Stimulated activated naive CD4-positive, alpha-beta T cell (primary cell): ENCODE results near the gene SRBD1.
A peak's percentile ranks its signal among the peaks of the same experiment; 100 is the strongest.

Source experiments
- DNase-seq, 6 experiments: peaks; one replicate each; lab custom pipeline; 2025; lab: John Stamatoyannopoulos, UW

SRBD1 gene

DNA sequence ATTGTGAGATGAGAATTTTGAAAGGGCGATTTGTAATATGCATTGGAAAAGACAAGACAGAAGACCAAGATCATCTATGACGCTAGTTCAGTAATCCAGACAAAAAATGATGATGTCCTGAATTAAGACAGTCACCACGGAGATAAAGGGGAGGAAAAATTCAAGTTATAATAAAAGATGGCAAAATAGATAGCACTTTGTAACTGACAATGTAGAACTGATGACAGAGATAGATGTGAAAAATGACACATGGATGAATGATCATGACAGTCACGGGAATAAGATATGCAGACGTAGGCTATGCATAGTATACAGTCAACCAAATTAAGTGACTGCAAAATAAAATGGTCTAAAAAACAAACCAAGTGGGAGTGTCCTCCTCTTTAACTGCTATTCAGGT lies 59.2 kb downstream of the SRBD1 start:
- no peak for DNase-seq

DNA sequence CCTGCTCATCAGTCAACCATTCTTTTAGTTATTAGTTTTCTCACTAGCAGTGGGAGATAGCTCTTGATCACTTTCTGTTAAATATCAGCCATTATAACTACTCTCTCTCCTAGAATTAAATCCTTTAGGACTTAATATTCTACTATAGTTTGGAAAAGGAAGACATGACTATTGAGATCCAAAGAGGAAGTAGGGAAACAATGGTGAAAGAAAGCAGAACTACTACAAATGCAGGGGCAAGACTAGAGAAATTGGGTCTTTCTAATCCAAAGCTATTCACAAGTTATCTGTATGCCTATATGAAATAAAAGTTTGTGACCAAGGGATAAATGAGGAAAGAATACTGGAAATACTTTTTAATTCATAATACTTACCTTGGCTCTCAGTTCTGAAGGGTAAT lies 65.1 kb downstream of the SRBD1 start:
- DNase-seq = no peak

DNA sequence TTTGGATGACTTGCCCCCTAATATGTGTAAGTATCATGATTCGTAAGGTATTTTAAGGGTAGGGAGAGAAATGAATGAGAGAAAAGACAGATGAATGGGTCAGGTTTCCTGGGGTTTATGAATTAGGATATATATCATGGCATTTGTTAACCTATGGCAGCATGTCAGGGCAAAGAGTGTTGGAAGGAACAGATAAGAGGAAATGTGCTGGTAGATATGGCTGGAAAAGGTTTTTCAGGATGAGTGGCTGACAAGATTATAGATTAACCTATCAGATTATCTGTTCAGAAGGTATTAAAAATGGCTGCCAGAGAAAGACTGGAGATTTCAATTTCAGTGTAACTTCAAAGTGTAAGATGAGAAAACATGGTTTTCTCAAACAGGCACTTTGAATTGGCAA lies 67.8 kb downstream of the SRBD1 start:
- DNase-seq = no peak

DNA sequence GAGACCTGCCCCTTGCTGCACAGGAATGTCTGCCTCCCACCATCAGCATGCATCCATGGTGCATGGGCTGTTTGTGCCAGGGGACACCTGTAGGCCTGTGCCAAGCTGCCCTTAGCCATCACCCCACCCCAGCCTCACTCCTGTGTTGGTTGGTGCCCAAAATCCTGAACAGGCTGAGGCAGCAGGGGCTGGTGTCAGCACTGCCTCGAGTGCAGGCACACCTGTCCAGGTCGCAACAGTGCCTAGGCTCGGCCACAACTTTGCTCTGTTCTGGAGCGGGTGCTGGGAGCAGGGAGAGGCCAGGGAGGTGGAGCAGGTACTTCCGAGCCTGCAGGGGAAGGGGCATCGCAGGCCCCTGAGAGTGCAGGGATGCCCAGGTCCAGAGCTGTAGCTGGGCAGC lies 69.1 kb downstream of the SRBD1 start:
- DNase-seq = no peak

- no peak for DNase-seq
These were observed 69.6 kb downstream of the SRBD1 start for GRCh38 chr2:45541450-45541849.

DNA sequence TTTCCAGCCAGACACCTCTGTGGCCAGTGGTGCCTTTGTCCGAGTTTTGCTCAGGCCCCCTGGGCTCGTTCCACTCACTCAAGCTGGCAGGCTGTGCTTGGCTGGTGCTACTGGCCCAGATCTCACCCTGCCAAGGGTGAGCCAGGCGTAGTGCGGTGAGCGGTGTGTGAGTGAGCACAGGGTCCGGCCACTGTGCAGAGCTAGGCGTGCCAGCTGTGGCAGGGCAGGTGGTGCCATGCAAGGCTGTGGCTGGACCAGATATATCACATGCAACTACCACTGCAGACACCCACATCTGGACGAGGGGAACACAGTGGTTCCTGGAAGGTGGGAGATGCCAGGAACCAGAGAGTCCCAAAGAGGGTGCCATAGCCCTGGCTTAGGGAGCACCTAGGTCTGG lies 70.1 kb downstream of the SRBD1 start:
- DNase-seq = no peak

DNA sequence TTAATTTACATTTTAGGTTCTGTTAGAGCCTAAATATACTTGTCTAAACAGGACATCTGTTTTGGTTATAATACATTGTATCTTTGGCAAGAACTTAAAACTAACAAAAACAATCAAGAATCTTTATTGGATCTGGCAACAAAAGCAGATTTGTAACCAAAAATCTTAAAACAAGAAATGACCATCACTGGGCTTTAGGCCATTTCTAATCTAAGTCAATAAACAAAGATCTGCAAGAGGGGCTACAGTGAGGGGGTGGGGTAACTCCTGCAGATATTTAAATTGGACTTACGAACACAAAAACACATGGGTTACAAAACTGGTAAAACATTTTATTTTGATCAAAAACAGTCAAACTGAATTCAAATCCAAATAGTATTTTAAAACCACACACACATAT lies 77.3 kb downstream of the SRBD1 start:
- DNase-seq = no peak

- no peak for DNase-seq
These were observed 78.9 kb downstream of the SRBD1 start for GRCh38 chr2:45532181-45532580.

GRCh38 chr2:45524016-45524415 lies 87.1 kb downstream of the SRBD1 start:
- no peak for DNase-seq

DNA sequence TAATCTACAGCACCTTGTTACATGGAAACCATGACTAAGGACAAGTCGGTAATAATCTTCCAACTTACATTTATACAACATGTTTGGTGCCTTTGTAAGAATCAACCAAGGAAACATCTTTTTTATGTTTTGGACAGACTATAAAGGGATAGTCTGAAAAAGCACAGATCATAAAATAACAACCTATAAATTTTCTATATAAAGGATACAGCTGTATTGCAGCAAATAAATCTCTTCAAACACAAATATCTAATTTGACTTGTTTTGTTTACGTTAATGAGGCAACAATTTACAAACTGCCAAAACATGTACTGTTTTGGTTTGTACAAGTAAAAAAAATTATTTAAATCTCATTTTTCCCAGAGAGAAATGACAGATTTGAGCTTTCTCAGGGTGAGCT lies 92.5 kb downstream of the SRBD1 start:
- DNase-seq = no peak

GRCh38 chr2:45510701-45511420 lies 100.2 kb downstream of the SRBD1 start:
- no peak for DNase-seq

- no peak for DNase-seq
These were observed 104.3 kb downstream of the SRBD1 start for GRCh38 chr2:45506756-45507155.

DNA sequence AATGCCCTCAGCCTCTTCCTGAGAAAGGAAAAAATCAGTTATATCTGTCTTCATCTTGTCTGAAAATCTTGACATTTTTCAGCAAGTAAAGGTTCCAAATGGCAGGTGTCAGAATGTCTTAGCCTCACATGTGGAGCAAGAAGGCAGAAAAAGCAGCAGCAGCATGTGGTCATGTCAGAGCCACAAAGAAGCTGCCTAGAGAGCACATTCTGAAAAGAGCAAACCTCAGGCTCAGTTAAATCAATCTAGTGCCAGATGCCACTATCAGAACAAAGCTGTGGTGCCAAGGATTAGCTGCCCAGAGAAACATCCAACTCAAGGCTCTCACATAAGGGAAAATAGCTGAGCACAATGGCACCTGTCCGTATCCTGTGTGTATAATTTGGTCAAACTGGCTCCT lies 105.9 kb downstream of the SRBD1 start:
- DNase-seq = no peak

DNA sequence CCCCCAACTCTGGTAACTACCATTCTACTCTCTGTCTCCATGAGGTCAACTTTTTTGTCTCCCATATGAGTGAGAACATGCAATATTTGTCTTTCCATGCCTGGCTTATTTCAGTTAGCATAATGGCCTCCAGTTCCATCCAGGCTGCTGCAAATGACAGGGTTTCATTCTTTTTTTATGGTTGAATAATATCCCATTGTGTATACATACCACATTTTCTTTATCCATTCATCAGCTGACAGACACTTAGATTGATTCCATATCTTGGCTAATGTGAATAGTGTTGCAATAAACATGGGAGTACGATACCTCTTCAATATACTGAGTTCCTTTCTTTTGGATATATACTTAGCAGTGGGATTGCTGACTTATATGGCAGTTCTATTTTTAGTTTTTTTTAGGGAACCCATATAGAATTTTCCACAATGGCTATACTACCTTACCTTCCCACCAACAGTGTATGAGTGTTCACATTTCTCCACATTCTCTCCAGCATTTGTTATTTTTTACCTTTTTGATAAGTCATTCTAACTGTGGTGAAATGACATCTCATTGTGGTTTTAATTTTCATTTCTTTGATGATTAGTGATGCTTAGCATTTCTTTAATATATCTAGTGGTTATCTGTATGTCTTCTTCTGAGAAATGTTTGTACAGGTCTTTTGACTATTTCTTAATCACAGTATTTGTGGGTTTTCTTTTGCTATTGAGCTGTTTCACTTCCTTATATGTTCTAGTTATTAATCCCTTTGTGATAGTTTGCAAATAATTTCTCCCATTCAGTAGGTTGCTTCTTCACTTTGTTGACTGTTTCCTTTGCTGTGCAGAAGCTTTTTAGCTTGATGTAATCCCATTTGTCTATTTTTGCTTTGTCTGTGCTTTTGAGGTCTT lies 112.2 kb downstream of the SRBD1 start:
- no peak for DNase-seq

DNA sequence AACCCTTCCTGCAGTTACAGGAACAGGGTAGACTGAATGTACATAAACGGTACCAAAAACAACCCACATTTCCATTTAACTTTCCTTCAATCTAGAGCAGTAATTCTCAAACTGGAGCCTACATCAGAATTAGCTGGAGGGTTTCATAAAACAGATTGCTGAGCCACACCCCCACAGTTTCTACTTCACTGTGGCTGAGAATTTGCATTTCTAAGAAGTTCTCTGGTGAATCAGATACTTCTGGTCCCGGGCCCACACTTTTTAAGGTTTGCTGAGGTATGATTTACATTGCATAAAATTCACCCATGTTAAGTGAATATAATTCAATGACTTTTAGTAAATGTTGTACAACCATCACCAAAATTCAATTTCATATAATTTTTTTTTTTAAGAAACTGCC lies 113.7 kb downstream of the SRBD1 start:
- DNase-seq = no peak

DNA sequence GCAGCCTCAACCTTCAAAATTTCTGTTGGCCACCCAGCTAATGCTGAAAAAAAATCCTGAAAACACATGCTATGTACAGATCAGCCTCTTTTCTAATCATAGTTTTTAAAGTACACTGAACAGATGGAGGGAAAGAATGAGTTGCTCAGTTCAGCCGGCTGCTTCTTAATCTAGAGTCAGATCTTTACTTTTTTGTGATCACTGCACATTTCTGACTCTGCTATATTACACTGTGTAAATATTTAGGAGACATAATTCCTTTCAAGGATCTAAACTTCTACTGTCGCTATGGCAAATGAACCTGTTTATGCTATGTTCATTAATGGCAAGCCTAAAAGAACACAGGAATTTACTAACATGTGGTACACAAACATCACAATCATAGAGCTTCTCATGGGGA lies 114.2 kb downstream of the SRBD1 start:
- DNase-seq = no peak

- DNase-seq = no peak
These were observed 116.1 kb downstream of the SRBD1 start for GRCh38 chr2:45494978-45495293.

DNA sequence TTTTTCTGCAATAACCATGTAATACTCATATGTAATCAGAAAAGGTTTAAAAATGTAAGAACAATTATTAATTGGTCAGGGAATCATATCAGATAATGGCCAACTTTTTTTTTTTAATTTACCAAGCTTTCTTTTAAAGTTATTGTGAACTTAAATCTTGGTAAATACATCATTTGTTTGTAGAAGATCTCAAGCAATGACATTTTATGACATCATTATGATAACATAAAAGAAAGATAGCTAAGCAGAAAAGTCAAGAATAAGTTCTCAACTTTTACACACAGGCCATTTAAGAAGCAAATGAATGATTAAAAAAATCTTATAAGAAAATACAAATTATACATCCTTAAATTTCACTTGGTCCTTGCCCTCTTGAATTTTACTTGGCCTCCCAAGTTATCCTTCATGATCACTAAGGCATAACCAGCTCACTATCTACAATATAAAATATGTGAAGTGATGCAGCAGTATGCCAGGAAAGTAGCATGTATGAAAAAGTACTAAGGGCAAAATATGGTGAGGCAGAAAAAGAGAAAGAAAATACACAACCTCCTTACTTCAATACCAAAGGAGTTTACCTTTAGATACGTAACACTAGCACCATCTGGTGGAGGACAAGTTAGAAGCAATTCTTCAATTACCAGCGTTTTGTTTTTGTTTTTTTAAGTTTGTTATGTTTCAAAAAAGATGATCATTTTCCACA lies 116.6 kb downstream of the SRBD1 start:
- DNase-seq = peak in 3 of 6 experiments; percentile 8 to 29 (median 16)

DNA sequence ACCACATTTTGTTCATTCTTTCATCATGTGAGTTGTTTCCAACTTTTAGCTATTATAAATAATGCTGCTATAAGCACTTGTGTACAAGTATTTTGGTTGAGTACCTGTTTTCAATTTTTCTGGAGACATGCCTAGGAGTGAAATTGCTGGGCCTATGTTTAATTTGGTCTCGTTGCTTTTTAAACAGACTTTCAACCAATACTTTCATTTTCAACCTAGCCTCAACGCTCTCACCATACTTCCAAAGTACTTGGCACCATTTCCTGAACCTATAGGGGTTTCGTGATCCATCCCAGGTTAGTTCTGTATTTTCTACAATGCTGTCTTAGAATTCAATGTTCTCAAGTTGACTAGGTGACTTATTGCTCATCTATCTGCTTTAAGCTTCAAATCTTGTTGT lies 126.1 kb downstream of the SRBD1 start:
- DNase-seq = no peak

DNA sequence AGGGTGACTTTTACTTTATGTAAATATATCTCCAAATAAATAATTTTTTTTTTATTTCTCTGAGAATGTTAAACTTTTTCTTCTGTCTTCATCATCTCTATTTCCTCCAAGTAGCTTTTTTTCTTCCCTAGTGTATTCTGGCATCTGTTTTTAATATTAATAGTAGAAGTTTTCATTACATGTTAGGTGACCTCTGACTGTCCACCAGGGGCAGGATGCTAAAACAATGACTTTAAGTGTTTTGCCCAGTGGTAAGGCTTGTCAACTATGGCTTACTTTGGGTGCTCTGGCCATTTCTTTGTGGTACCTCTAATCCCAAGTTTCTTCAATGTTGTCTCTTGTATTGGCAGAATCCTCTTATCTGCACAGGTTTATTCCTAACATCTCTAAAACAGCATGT lies 127.1 kb downstream of the SRBD1 start:
- DNase-seq = no peak

DNA sequence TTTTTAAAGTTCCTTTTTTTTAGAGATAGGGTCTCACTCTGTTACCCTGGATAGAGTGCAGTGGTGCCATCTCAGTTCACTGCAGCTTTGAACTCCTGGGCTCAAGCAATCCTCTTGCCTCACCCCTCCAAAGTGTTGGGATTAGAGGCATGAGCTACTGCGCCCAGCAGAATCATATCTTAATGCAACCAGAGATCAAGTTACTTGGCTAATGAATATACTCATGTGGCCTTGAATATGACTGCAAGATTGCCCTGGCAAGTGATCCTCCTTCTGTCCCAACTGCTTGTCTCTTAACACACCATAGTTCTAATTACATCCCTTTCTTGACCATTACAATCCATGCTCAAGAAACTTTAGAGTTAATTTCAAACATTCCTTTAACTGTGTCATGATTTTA lies 133.5 kb downstream of the SRBD1 start:
- DNase-seq = no peak

GRCh38 chr2:45470531-45470930 lies 140.5 kb downstream of the SRBD1 start:
- no peak for DNase-seq
